ENCODE data around the gene RLBP1.

RLBP1 gene

DNA sequence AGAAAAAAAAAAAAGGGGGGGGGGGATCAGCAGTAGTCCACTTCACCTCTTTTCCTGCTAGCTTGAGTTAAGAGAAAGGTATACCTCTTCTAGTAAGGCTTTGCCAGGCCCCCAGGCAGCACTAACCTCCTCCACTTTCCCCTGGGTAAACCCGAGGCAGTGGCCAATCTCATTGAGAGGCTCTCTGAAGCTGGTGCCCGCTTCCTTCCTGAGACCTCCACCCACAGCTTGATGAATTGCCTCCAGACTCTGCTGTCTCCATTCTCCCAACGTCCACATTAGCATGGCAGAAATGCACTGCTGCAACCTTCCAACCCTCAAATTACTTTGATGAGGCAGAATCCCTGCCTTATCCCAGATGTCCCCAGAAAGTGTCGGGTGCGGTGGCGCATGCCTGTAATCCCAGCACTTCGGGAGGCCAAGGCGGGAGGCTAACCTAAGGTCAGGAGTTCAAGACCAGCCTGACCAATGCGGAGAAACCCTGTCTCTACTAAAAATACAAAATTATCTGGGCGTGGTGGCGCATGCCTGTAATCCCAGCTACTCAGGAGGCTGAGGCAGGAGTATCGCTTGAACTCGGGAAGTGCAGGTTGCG, 15.3 kb downstream of the RLBP1 start:
- no peak for DNase-seq (ENCODE audit: low spot score)

DNA sequence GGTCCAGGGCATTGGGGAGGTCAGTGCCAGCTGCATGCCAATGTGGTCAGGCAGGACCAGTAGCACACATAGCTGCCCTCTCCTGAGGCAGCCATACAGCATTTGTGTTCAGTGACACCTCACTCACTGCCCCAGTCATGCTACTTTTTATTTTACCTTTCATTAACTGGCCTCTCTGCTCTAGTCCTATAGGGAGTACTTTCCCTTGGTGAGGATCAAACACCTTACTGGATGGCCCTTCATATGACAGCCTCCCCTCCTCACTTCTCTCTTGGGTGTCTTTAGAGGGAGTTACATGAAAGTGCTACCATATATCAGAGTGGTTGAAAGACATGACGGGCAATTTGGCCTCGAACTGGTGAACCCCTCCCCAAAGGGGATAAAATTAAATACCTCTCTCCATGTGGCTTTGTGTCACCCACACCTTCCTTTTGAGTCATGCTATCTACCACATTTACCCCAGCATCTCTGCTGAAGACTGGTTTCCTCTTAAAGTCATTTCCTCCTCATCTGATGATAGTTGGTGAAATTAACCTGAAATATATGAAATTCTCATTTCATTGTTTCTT, 17.6 kb downstream of the RLBP1 start:
- DNase-seq (ENCODE audit: low spot score) = no peak

DNA sequence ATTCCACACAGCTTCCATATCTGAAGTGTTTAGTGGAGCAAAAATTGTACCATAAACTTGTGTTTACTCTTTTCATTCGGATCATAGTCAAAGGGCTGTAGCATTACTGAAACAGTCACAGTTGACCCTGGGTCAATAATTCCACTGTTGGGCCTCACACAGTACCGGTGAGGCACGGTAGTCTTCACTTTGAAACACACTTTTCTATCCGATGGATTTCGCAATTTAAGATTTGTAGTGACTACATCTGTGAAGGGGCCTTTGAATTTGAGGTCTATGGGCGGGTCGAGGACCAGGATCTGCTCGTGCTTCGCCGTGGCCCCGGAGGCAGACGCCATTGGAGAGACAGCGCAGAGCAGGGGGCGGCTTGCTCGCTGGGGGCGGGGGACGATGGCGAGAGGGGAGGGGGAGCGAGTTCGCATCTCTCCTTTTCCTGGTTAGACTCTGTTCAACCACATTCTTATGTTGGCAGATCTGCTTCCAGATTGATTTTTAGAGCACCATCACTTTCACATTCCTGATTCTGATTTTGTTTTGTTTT, 19.8 kb downstream of the RLBP1 start:
- no peak for DNase-seq (ENCODE audit: low spot score)

- DNase-seq (ENCODE audit: low spot score) = no peak
These were observed 21.2 kb downstream of the RLBP1 start for GRCh38 chr15:89200182-89200581.

- DNase-seq (ENCODE audit: low spot score) = no peak
These were observed 21.6 kb downstream of the RLBP1 start for GRCh38 chr15:89199746-89200145.

- no peak for DNase-seq (ENCODE audit: low spot score)
These were observed 22.4 kb downstream of the RLBP1 start for GRCh38 chr15:89198934-89199333.

DNA sequence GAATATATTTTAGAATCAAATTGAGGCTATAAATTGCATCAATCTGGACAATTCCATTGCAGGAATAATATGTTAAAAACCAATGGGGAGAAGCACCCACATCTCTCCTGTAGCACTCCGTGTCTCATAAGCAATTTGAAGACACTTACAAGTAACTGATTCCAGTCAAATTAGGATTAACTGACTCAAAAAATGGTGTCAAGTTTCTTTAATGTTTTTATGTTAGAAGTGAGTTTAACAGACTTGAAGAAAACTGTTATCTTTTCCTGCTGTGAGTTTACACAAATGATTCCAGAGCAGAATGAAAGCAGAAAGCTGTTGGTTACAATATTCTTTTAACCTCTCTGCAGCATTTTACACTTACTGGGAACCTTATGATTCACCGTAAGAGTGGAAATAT, 23.2 kb downstream of the RLBP1 start:
- DNase-seq (ENCODE audit: low spot score) = no peak

DNA sequence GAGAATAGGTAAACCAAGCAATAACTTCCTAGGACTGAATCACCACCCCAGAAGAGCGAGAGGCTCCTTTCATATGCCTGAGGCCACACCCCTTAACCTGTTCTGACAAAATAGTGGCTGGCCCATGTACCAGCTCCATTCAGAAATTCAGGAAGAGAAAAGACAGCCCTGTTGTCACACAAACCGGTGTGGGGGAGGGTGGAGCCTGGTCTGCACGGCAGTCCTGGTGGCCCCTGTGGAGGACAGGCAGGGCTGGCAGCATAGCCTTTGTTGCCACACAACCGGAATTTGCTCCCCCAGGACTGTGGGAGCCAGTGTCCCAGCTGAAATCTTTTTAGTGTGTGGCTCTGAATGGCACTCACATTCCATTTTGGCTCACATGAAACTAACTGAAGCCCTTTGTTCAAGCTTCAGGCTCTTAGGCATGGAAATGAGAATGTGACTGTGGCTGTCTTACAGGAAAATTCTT, 23.8 kb downstream of the RLBP1 start:
- DNase-seq (ENCODE audit: low spot score) = no peak

DNA sequence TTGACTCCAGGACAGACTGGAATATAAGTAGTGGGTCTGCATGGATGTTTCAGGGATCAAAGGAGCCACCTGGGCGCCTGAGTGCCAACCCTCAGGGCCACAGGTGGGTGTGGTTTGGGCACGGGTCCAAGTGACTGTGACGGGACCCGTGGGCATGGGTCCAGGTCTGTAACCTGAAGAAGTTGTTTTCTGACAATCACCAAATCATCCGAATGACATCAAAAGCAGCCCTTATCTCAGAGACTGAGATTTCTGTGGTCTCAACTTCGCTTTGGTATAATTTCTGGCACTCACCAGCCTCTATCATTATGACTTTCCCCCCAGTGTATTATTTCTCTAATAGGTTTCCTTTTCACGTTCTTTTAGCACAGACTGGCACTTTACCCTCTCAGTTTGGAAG, 24.4 kb downstream of the RLBP1 start:
- DNase-seq (ENCODE audit: low spot score) = no peak

DNA sequence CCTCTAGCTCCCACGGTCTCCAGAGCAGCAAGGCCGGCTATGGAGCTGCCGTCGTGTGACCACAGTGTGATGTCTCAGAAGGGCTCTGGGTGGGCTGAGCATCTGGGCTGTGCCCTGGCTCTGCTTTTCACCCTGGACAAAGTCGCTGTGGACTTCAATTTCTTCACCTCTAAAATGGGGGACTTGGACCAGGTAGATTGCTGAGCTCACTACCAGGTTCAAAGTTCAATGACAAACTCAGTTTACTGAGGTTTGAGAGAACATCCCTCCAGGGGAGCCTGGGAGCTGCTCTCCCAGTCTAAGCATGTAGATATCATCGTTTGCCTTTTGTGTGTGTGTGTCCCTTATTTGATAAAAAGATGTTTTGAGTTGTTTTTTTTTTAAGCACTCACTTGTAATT, 25.1 kb downstream of the RLBP1 start:
- DNase-seq (ENCODE audit: low spot score) = no peak

DNA sequence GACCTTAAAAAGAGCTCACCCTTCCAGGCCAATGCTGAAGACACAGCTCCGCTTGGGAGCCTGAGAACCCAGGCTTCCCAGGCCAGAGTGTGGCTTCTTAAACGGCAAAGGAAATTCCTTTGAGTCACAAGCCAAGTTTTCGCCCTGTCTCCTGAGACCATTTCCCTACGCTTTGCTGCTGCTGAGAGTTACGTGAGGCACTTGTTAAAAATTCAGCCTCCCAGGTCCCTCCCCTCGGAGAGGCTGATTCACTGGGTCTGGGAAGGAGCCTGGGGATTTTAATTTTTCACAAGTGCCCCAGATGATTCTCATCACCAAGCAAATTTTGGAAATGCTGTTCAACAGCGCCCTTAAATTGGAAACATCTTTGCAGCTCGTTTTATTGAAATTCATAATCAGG, 25.5 kb downstream of the RLBP1 start:
- DNase-seq (ENCODE audit: low spot score) = peak; percentile 84

- no peak for DNase-seq (ENCODE audit: low spot score)
These were observed 26.8 kb downstream of the RLBP1 start for GRCh38 chr15:89194608-89195007.

- DNase-seq (ENCODE audit: low spot score) = peak; percentile 44
These were observed 28.6 kb downstream of the RLBP1 start for GRCh38 chr15:89192766-89193165.

GRCh38 chr15:89192136-89192535, 29.2 kb downstream of the RLBP1 start:
- DNase-seq (ENCODE audit: low spot score) = no peak

- DNase-seq (ENCODE audit: low spot score) = no peak
These were observed 33.3 kb downstream of the RLBP1 start for GRCh38 chr15:89187986-89188514.

DNA sequence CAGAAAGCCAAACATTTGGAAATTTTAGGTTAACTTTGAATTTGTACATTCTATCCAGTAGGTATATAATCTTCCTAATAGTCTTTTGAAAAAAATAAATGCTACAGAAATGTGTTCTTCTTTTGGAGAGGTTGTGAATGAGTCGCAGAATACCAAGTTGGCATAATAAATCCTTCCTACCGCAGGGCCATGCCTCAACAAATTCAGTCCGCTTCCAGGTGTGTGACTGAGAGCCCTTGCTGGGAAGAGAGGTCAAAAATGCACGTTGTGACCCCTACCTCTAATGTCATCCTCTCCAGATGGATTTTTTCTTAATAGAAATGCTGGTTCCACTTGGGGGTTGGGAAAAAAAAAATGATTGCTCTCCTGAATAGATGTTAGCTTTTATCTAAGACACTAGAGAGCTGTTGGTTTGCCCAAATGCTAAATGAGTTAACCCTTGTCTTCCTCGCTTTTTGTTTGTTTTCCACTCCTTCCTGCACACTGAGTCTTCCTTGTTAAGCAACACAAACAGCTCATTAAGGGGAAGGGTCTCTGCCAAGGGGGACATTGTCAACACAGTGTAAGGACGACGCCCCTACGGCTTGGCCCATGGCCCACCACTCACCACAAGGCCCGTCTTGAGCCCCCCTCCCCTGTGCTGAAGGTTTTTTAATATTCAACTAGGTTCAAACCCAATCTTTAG, 33.9 kb downstream of the RLBP1 start:
- no peak for DNase-seq (ENCODE audit: low spot score)

- DNase-seq (ENCODE audit: low spot score) = no peak
These were observed 34.6 kb downstream of the RLBP1 start for GRCh38 chr15:89186803-89187202.

DNA sequence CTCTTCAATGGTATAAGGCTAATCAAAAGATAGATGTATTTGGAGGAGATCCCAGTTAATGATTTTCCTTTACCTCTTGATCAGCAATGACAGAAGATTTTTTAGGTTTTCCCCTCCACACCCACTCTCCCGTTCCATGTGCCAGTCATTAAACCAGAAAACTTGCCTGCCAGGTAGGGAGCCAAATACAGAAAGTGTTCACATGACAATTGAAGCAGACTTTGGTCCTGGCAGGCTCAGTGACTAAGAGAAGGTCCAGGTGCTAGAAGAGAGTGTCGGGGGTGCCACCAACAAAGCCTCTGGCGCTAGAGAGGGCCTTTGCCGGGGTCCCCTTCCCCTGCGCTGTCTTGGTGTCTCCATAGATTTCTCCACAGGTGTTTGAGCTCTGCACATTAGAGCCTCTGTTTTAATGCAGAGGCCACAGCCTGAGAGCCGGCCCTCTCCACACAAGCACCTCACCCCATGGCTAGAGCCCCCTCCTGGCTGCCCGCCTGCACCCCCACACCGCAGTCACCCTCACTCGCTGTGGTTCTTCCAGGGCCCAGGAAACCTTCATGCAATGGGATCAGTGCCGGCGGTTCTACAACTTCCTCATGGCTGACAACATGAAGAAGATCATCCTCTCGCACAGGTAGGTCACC, 36.4 kb downstream of the RLBP1 start:
- DNase-seq (ENCODE audit: low spot score) = no peak

GRCh38 chr15:89184357-89184756, 37.0 kb downstream of the RLBP1 start:
- no peak for DNase-seq (ENCODE audit: low spot score)

DNA sequence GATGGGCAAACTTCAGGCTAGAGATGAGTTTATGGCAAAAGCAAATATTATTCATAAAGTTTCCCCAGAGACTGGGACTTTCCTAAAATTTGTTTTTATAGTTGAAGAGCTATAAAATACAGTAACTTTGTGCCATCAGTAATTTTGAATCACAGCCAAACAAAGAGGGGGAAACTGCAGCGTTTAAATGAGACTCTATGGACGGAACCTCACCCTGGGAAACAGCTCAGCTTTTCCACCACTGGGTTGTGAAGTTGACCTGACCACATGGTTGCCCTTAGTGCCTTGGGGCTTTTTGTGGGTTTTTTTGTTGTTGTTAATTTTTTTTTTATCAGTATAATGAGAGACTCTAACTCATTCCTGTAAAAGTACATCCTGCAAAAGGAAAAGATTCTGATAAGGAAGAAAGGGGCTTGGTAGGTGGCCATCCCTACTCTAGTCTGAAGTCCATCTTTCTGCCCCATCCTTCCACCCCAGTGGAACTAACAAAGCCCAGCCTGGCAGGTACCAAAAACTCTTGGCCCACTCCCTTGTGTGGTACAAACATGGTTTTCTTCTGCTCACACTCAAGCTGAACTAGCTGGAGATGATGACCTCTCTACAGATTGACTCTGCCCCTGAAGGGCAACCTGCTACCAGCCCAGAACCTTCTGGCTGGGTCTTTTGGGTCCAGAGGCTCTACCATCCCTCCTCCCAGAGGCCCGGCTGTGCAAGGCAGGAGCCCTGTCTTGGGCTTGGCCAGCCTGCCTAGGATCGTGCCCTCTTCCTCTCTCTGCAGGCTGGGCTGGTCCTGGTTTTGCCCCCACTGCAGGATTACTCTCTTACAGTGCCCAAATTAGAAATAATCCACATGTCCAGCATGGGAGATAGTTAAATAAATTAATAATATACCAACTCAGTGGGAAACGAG, 41.2 kb downstream of the RLBP1 start:
- no peak for DNase-seq (ENCODE audit: low spot score)

GRCh38 chr15:89178307-89178977, 42.9 kb downstream of the RLBP1 start:
- no peak for DNase-seq (ENCODE audit: low spot score)
